Retinal pigment epithelial cell (primary cell): ENCODE measurements around the gene FITM2.
A peak's percentile ranks its signal among the peaks of the same experiment; 100 is the strongest.

Experiments
- DNase-seq: peaks from one replicate; pipeline ENCODE4 v3.0.0-alpha.2; 2010; ENCODE audit warnings: low read depth
- H3K4me3 ChIP-seq: 2 replicates; pipeline ENCODE4 v1.5.1; 2011; ENCODE audit warnings: mild to moderate bottlenecking, low read length, control low read depth, moderate library complexity
- TF ChIP-seq, protein P1 (sequence below): conservative IDR thresholded peaks from 2 replicates; pipeline ENCODE4 v1.5.1; 2011; ENCODE audit warnings: low read depth, low read length, control low read depth, inconsistent platforms

Gene FITM2

DNA sequence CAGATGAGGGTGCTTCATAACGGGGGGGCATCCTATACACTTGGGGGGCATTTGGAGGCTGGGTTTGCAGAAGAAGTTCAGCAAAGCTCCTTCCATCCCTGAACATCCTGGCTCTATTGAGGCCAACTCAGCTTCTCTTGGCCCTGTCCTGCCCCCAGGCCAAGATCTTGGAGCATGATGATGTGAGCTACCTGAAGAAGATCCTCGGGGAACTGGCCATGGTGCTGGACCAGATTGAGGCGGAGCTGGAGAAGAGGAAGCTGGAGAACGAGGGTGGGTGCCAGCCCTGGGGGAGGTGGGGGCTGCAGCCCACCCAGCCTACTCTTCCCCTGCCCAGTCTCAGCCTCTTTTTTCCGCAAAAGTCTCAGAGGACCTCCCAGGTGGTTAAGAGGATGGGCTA is 46.7 kb downstream of the FITM2 start:
- TF ChIP-seq, protein P1, sequence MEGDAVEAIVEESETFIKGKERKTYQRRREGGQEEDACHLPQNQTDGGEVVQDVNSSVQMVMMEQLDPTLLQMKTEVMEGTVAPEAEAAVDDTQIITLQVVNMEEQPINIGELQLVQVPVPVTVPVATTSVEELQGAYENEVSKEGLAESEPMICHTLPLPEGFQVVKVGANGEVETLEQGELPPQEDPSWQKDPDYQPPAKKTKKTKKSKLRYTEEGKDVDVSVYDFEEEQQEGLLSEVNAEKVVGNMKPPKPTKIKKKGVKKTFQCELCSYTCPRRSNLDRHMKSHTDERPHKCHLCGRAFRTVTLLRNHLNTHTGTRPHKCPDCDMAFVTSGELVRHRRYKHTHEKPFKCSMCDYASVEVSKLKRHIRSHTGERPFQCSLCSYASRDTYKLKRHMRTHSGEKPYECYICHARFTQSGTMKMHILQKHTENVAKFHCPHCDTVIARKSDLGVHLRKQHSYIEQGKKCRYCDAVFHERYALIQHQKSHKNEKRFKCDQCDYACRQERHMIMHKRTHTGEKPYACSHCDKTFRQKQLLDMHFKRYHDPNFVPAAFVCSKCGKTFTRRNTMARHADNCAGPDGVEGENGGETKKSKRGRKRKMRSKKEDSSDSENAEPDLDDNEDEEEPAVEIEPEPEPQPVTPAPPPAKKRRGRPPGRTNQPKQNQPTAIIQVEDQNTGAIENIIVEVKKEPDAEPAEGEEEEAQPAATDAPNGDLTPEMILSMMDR, result no peak
- no peak overlapping the region for H3K4me3 ChIP-seq
- DNase-seq, result no peak

GRCh38 chr20:44258226-44258890 is 52.6 kb downstream of the FITM2 start:
- H3K4me3 ChIP-seq, result no peak overlapping the region
- no peak for DNase-seq
- TF ChIP-seq, protein P1, result no peak

GRCh38 chr20:44256961-44257360 is 54.0 kb downstream of the FITM2 start:
- TF ChIP-seq, protein P1, result no peak
- DNase-seq, result no peak
- H3K4me3 ChIP-seq, result no peak overlapping the region

DNA sequence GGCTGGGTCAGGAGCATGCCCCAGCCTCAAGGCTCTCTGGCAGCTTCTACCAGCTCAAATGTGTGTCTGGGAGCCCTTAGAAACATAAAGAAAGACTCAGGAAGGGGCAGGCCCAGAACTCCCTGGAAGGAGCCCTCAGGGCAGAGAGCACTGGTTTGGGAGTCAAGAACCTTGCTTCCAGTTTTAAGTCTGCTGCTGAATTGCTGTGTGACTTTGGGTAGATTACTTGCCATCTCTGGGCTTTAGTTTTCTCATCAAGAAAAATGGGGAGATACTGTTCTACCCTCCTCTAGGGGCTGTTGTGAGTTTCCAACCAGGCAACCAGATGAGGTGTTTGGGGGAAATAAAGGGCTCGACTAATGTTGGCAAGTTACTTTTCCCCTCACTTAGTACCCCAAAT is 55.1 kb downstream of the FITM2 start:
- DNase-seq, result no peak
- TF ChIP-seq, protein P1, result no peak
- no peak overlapping the region for H3K4me3 ChIP-seq

DNA sequence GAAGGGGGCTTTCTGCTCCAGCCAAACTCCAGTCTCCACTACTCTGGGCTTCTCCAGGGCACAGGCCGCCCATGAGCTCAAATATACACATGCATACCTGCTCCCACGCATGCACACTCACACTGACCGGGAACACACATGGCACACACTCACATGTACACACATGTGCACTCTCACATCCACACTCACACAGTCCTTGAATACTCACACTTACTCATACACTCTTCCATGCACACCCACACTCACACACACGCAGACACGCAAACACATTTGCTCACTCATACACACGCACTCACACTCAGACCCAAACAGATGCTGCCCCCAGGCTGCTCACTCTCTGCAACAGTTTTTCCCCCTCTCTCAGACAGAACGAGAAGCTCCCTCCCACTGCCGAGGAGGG is 56.9 kb downstream of the FITM2 start:
- TF ChIP-seq, protein P1, result no peak

GRCh38 chr20:44253528-44253927 is 57.5 kb downstream of the FITM2 start:
- DNase-seq, result no peak
- TF ChIP-seq, protein P1, result peak; percentile 14
- H3K4me3 ChIP-seq, result no peak overlapping the region

More for the DNA sequence above, 56.9 kb downstream of the FITM2 start:
- no peak overlapping the region for H3K4me3 ChIP-seq
- DNase-seq, result no peak
